SW 1271 (cell line): ENCODE measurements around the gene TMEM9.

Source experiments
- DNase-seq, 2 experiments: peaks; one replicate each; lab custom pipeline; 2025; lab: John Stamatoyannopoulos, UW

TMEM9 gene

GRCh38 chr1:201154389-201155165, at the start of gene TMEM9:
Gene TMEM9 (minus strand): TSS chr1:201154474. CDS start chr1:201153923, 551 bp downstream.
- DNase-seq = peak; percentile 60 to 81

DNA sequence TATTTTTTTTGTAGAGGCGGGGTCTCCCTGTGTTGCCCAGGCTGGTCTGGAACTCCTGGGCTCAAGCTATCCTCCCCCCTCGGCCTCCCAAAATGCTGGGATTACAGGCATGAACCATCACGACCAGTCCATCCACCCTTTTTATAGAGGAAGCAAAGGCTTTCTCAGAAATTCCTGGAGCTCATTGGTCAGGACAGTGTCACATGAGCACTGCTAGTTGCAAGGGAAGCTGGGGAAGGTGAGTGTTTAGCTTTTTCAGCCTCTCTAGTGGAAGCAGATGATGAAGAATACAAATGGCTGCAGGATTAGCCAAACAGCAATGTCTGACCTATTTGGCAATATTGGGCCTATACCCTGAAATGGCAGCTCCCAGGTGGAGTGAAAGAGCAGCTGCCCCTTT, 44.3 kb upstream of the TMEM9 start:
- no peak for DNase-seq

GRCh38 chr1:201194046-201194445, 39.8 kb upstream of the TMEM9 start:
- DNase-seq = no peak

DNA sequence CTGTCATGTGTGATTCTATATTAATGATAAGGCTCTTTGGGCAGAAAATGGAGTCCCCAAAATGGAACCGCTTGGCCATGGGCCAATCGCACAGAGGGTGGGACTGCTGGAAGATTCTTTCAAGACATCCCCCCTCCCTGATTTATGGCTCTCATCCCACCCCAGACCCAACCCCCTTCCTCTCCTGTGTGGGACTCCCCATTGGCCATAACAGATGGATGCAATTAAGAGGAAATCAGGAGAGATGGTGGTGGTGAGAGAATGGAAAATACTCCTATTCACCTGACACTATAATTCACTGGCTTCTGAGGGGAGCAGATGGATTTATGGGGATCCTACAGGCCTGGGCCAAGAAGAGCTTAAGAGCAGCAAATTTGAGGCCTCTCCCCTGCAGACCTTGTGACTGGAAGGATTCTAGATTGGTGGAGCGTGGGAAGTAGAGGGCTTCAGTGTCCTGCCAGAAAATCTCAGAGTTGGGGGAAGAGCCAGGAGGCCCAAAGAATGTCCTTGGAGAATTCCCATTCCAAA, 38.1 kb upstream of the TMEM9 start:
- DNase-seq = no peak

DNA sequence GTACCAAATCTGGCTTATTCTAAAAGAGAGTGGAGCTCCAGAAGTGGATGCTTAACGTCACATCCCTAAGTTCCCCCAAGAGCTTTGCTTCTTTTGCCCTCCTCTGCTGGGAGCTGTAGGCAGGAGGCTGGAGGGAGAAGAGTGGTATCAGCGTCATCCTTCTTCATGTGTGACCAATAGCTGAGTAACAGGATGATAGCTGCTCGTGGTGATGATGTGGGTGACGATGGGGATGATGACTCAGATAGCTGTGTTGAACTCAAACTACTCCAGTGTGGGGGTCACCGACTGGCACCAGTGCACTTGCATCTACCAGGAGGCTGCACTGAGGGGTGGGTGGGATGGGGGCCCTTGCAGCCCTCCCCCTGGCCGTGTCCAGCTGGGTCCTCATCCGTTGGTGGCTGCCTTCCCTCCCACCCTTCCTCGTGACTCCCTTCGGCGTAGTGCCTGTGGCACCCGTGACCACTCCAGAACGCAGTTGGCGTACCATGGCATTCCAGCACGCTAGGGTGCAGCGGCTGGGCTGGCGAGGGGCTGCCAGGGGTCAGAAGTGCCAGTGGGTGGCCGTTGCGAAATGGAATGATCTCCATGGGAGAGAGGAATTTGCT, 37.5 kb upstream of the TMEM9 start:
- DNase-seq = peak; percentile 35 to 36

DNA sequence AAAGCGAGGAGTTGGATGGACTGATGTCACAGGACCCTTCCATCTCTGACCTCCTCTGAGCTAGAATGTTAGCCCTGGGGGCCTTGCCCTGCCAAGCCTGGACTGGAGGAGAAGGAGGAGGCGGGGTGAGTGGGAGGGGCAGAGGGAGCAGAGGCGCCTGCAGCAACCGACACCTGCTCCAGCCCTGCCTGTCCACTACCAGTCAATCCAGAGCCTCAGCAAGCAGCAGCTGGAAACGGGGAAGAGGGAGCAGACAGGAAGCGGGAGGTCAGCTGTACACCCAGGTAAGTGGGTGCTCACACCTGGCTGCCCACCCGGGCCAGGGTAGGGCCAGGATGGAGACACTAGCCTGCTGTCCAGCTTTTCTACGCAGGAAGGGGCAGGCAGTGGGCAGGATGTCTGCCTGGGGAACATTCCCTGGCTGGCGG, 36.4 kb upstream of the TMEM9 start, which contains the start of gene IGFN1:
IGFN1 (plus strand) TSS at position 201 of the 428 bp plus-strand sequence. CDS start 2,470 bp downstream, outside the sequence.
- no peak for DNase-seq

- no peak for DNase-seq
Observed at GRCh38 chr1:201190005-201190404, 35.7 kb upstream of the TMEM9 start.

DNA sequence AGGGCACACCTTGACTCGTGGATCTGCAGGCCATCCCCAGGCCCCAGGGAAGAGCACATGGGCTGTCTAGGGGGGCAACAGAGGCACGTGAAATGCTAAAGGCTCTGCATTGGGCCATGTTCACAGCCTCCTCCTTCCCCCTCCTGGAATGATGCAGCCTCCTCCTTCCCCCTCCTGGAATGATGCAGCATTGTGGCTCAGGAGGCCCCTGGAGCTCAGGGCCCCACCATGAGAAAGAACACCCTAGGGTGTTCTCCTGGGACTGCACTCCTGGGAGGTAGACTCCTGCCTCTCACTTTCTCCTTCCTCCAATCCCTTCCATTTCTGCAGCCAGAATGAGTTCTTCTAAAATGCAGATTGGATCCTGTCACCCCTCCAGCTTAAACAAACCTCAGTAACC, 34.8 kb upstream of the TMEM9 start:
- DNase-seq = no peak

- DNase-seq = no peak
Observed at GRCh38 chr1:201186192-201186591, 31.9 kb upstream of the TMEM9 start.

GRCh38 chr1:201185527-201186128, 31.4 kb upstream of the TMEM9 start:
- DNase-seq = no peak

DNA sequence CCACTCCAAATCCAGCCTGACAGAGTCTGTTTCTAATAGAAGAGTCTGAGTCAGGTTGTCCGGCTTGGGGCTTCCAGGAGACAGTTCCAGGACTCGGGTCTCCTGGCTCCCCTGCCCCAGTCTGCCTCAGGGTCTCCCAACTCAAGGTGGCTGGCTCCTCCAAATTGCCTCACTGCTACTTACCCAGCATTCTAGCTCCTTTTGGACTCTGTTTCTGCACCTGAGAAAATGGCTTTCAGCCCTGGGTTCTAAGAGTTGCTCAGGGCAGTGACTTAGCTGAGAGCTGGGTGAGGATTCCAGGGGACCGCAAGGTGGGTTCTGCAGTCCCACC, 30.8 kb upstream of the TMEM9 start:
- no peak for DNase-seq

- no peak for DNase-seq
Observed at GRCh38 chr1:201184307-201185122, 30.2 kb upstream of the TMEM9 start.

GRCh38 chr1:201183753-201184152, 29.5 kb upstream of the TMEM9 start:
- no peak for DNase-seq

GRCh38 chr1:201183209-201183608, 28.9 kb upstream of the TMEM9 start:
- no peak for DNase-seq

- no peak for DNase-seq
Observed at GRCh38 chr1:201181726-201182125, 27.5 kb upstream of the TMEM9 start.

- no peak for DNase-seq
Observed at GRCh38 chr1:201181323-201181722, 27.0 kb upstream of the TMEM9 start.

DNA sequence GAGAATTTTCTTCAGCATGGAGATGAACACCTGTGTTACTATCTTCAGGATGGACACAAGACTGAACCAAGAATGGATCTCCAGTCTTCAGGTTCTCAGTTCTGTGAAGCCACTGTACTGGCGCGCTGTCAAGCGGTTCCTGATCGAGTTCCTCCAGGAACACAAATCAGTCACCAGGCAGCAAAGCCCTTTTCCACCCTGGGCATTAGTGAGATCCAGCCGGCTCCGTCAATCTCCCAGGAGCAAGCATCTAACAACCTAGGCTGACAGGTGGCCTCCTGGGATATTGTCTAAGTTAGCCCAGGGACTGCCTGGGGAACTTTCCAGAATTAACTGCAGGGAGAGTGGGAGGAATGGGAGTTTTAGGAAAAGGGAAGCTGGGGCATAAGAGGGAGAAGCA, 26.6 kb upstream of the TMEM9 start:
- no peak for DNase-seq

DNA sequence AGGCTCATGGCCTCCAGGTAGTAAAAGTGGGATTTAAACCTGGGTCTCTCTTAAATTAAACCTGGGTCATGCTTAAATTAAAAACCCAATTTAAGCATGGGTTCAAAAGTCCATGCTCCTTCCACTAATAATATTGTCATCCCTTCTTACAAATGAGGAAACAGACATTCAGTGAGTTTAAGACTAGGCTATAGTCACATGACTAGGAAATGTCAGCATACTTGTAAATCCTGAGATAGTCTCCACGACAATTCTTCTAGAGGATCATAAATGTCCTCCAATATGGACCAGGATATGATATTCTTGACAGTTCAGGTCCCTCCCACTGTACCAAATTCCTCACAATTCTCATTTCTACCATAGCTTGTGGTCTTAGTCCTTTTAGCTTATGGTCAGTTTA, 25.9 kb upstream of the TMEM9 start:
- no peak for DNase-seq

GRCh38 chr1:201178718-201179117, 24.4 kb upstream of the TMEM9 start:
- no peak for DNase-seq

DNA sequence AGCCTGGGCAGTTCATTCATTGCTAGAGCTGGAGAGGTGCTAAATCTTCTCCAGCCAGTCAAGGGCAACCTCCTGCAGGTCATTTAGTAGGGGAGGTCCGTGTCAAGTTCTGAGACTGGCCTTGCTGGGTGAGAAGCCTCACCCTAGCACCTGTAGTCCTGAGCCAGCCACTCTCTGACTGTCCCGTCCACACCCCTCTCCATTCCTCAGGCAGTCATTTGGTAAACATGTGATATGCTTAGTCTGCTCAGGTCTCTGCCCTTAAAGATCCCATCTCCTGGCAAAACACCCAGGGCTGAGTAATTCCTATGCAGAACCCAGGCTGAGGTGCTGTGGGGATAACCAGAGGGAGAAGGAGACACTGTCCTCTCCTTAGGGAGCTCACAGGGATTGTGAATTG, 22.7 kb upstream of the TMEM9 start:
- DNase-seq = no peak

GRCh38 chr1:201175820-201176500, 21.7 kb upstream of the TMEM9 start:
- DNase-seq = no peak

DNA sequence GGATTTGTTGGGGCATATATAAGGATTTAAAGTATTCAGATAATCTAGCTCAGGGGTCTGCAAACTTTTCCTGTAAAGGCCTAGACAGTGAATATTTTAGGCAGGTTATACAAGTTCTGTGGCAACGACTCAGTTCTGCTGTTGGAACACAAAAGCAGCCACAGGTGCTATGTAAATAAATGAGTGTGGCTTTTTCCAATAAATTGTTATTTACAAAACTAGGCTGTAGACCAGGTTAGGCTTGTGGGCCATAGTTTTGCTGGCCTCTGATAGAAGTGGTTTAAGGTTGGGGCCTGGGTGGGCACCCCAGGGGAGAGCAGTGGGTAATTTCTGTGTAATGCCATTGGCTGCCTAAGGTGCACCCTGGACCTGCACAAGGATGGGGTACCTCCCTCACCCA, 19.5 kb upstream of the TMEM9 start:
- DNase-seq = no peak
